Measurements from ENCODE around the gene MAPK8IP1.
"Not testable (repeated sequence)": the region's sequence is repeated elsewhere in the genome, so short reads cannot be mapped to it uniquely, and the experiment has no call there.

Gene MAPK8IP1

GRCh38 chr11:45902452-45903380, 17.3 kb downstream of the MAPK8IP1 start:
- no peak for DNase-seq (ENCODE audit: low read depth)
- TF ChIP-seq CTCF (IDR thresholded peaks at IDR 0.05; ENCODE audit: insufficient read depth, low read depth, low read length, missing control alignments): no peak
- H3K4me3 ChIP-seq (ENCODE audit: low read length): no peak overlapping the region

GRCh38 chr11:45904309-45904915, 19.0 kb downstream of the MAPK8IP1 start:
- no peak overlapping the region for H3K4me3 ChIP-seq (ENCODE audit: low read length)
- no peak for TF ChIP-seq CTCF (IDR thresholded peaks at IDR 0.05; ENCODE audit: insufficient read depth, low read depth, low read length, missing control alignments)
- no peak for DNase-seq (ENCODE audit: low read depth)

- no peak for TF ChIP-seq CTCF (IDR thresholded peaks at IDR 0.05; ENCODE audit: insufficient read depth, low read depth, low read length, missing control alignments)
- DNase-seq (ENCODE audit: low read depth): no peak
- H3K4me3 ChIP-seq (ENCODE audit: low read length): no peak overlapping the region
Measured at GRCh38 chr11:45905095-45905494, 19.6 kb downstream of the MAPK8IP1 start.

- not testable (repeated sequence) for DNase-seq (ENCODE audit: low read depth); H3K4me3 ChIP-seq (ENCODE audit: low read length)
Measured at GRCh38 chr11:45905576-45905975, 20.1 kb downstream of the MAPK8IP1 start.

- TF ChIP-seq CTCF (IDR thresholded peaks at IDR 0.05; ENCODE audit: insufficient read depth, low read depth, low read length, missing control alignments): no peak
- no peak overlapping the region for H3K4me3 ChIP-seq (ENCODE audit: low read length)
- DNase-seq (ENCODE audit: low read depth): no peak
Measured at GRCh38 chr11:45906096-45906682, 20.7 kb downstream of the MAPK8IP1 start.

- no peak for TF ChIP-seq CTCF (IDR thresholded peaks at IDR 0.05; ENCODE audit: insufficient read depth, low read depth, low read length, missing control alignments)
- no peak within 1 kb of the TSS for H3K4me3 ChIP-seq (ENCODE audit: low read length)
- no peak for DNase-seq (ENCODE audit: low read depth)
Measured at GRCh38 chr11:45906965-45907611, 21.6 kb downstream of the MAPK8IP1 start, which contains the start of gene FREY1. FREY1 (minus strand) TSS chr11:45907271; CDS start chr11:45907245, 26 bp downstream.

GRCh38 chr11:45907911-45908370, 22.5 kb downstream of the MAPK8IP1 start:
- no peak for DNase-seq (ENCODE audit: low read depth)
- no peak for TF ChIP-seq CTCF (IDR thresholded peaks at IDR 0.05; ENCODE audit: insufficient read depth, low read depth, low read length, missing control alignments)
- no peak overlapping the region for H3K4me3 ChIP-seq (ENCODE audit: low read length)
